A549 (cell line): ENCODE results near the gene PRKAR2B.

Source experiments
- BHLHE40 ChIP-seq: IDR thresholded peaks from 2 replicates; pipeline ENCODE4 v1.6.1; 2012; ENCODE audit warnings: low read depth, low read length, inconsistent platforms
- CEBPB ChIP-seq, 2 experiments: fragments of >200 bp in 1 of 2; sonication (Bioruptor Twin) in 1 of 2; formaldehyde crosslinking in 1 of 2; IDR thresholded peaks; 2 replicates each; pipeline ENCODE4 v1.6.1; 2012 to 2016
- EP300 ChIP-seq, 2 experiments: fragments of >200 bp; sonication (Bioruptor Twin); formaldehyde crosslinking; IDR thresholded peaks; 2 replicates in 1 of 2; 3 replicates in 1 of 2; pipeline ENCODE4 v1.6.1; 2016 to 2017
- HDAC2 ChIP-seq: fragments of 200-600 bp; sonication (generic); IDR thresholded peaks from 2 replicates; pipeline ENCODE4 v1.6.1; 2016
- JUN ChIP-seq, 2 experiments: fragments of >200 bp; sonication (Bioruptor Twin); formaldehyde crosslinking; IDR thresholded peaks; 2 replicates in 1 of 2; 3 replicates in 1 of 2; pipeline ENCODE4 v1.6.1; 2016 to 2017
- MAX ChIP-seq: IDR thresholded peaks from 2 replicates; pipeline ENCODE4 v1.6.1; 2012
- PHF8 ChIP-seq: fragments of 200-600 bp; sonication (generic); IDR thresholded peaks from 2 replicates; pipeline ENCODE4 v1.6.1; 2016; ENCODE audit warnings: low read depth, mild to moderate bottlenecking, antibody characterized with exemption, moderate library complexity, borderline replicate concordance
- POLR2A ChIP-seq: IDR thresholded peaks from 2 replicates; pipeline ENCODE4 v1.6.1; 2012; ENCODE audit warnings: mild to moderate bottlenecking, low read length
- REST ChIP-seq: fragments of 200-600 bp; sonication (generic); IDR thresholded peaks from 2 replicates; pipeline ENCODE4 v1.6.1; 2016; ENCODE audit warnings: antibody characterized with exemption, mild to moderate bottlenecking, moderate library complexity
- RNF2 ChIP-seq: fragments of 200-600 bp; sonication (generic); IDR thresholded peaks from 2 replicates; pipeline ENCODE4 v1.6.1; 2016; ENCODE audit warnings: low read depth, mild to moderate bottlenecking, antibody characterized with exemption, moderate library complexity, borderline replicate concordance
- ZC3H11A ChIP-seq: fragments of 450-650 bp; IDR thresholded peaks from 2 replicates; pipeline ENCODE4 v1.6.1; 2014; ENCODE audit warnings: antibody characterized with exemption, mild to moderate bottlenecking
- TF ChIP-seq, protein P1 (sequence below): fragments of >200 bp; sonication (Bioruptor Twin); formaldehyde crosslinking; IDR thresholded peaks from 3 replicates; pipeline ENCODE4 v1.5.1; 2016
- TF ChIP-seq, protein P2 (sequence below): fragments of 450-650 bp; IDR thresholded peaks from 2 replicates; pipeline ENCODE4 v1.6.1; 2014; ENCODE audit warnings: antibody characterized with exemption

GRCh38 chr7:107032720-107033438, 11.6 kb upstream of the PRKAR2B start:
- TF ChIP-seq, protein P1, sequence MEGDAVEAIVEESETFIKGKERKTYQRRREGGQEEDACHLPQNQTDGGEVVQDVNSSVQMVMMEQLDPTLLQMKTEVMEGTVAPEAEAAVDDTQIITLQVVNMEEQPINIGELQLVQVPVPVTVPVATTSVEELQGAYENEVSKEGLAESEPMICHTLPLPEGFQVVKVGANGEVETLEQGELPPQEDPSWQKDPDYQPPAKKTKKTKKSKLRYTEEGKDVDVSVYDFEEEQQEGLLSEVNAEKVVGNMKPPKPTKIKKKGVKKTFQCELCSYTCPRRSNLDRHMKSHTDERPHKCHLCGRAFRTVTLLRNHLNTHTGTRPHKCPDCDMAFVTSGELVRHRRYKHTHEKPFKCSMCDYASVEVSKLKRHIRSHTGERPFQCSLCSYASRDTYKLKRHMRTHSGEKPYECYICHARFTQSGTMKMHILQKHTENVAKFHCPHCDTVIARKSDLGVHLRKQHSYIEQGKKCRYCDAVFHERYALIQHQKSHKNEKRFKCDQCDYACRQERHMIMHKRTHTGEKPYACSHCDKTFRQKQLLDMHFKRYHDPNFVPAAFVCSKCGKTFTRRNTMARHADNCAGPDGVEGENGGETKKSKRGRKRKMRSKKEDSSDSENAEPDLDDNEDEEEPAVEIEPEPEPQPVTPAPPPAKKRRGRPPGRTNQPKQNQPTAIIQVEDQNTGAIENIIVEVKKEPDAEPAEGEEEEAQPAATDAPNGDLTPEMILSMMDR = no peak
- no peak for TF ChIP-seq HDAC2
- TF ChIP-seq MAX = no peak
- no peak for TF ChIP-seq RNF2
- no peak for TF ChIP-seq REST
- TF ChIP-seq CEBPB (IDR thresholded peaks at IDR 0.05) = no peak
- no peak for TF ChIP-seq JUN (IDR thresholded peaks at IDR 0.05)
- TF ChIP-seq, protein P2, sequence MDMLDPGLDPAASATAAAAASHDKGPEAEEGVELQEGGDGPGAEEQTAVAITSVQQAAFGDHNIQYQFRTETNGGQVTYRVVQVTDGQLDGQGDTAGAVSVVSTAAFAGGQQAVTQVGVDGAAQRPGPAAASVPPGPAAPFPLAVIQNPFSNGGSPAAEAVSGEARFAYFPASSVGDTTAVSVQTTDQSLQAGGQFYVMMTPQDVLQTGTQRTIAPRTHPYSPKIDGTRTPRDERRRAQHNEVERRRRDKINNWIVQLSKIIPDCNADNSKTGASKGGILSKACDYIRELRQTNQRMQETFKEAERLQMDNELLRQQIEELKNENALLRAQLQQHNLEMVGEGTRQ = no peak
- TF ChIP-seq BHLHE40 = no peak
- TF ChIP-seq ZC3H11A = no peak
- TF ChIP-seq POLR2A = no peak
- no peak for TF ChIP-seq PHF8
- no peak for TF ChIP-seq EP300 (IDR thresholded peaks at IDR 0.05)
